Pancreas (tissue), 10 donors: ENCODE results near the gene ABAT. TPM values are rescaled to one million over a fixed set of nuclear protein-coding genes. Genes with fewer than 3 reads are reported as not detected.

ENCODE experiments used
- ATAC-seq, 4 donors: fragments of 200-7000 bp; cut with Tn5 transposase; one replicate each; pipeline versions ENCODE4 v1.8.0 to v1.9.1; 2020; ENCODE audit warnings: mild to moderate bottlenecking in 4 of 4, moderate library complexity in 4 of 4
- DNase-seq, 6 donors: peaks; one replicate each; pipeline ENCODE4 v3.0.0-alpha.2; 2020
- FAIRE-seq: peaks from 2 replicates; lab custom pipeline; 2012; peaks lifted over from hg19 to GRCh38; lab: Jason Lieb, UNC
- H3K27ac ChIP-seq, 4 donors: fragments of 200-600 bp; sonication (generic); 1 replicate in 3 of 4; 2 replicates in 1 of 4; pipeline versions ENCODE4 v1.5.0 to v1.8.0; 2020
- H3K27me3 ChIP-seq, 4 donors: fragments of 200-600 bp; one replicate each; pipeline ENCODE4 v1.8.0; 2021
- H3K36me3 ChIP-seq, 3 donors: fragments of 200-600 bp; sonication (generic) in 1 of 3; one replicate each; pipeline versions ENCODE4 v1.5.0 to v1.8.0; 2020 to 2021
- H3K4me1 ChIP-seq, 3 donors: fragments of 200-600 bp; one replicate each; pipeline ENCODE4 v1.8.0; 2021
- H3K4me3 ChIP-seq, 4 donors: fragments of 200-600 bp; sonication (generic) in 2 of 4; one replicate each; pipeline versions ENCODE4 v1.5.0 to v1.8.0; 2020 to 2021
- H3K9me3 ChIP-seq, 4 donors: fragments of 200-600 bp; one replicate each; pipeline ENCODE4 v1.8.0; 2021
- WGBS, 2 donors: extraction: QIAGEN DNeasy Blood & Tissue Kit; methylation state at CpG; one replicate each; pipeline ENCODE4 v1.1.7; 2013; 5-methylcytosine and 5-hydroxymethylcytosine counted together
- intact Hi-C, 3 donors: fragments of 100-400 bp; cut with DNase I; formaldehyde crosslinking; loops; one replicate each; pipeline versions ENCODE4 v1.11.1 to v1.14.2; 2022
- polyA plus RNA-seq, 2 donors: library from polyadenylated mRNA; stranded (reverse); fragments of 200-250 nt; gene quantifications; one replicate each; pipeline ENCODE4 v1.2.3, GENCODE V29; 2013
- total RNA-seq, 6 donors: library from RNA; stranded (reverse); fragmentation: NEBNext Ultra II Directional in 4 of 6; extraction: Animal tissue kit (Norgen Biotek cat#: 25700) in 4 of 6; gene quantifications; one replicate each; pipeline versions ENCODE4 v1.2.1 to v1.2.4, GENCODE V29; 2021 to 2023
- TF ChIP-seq, protein P1 (sequence below), 4 donors: fragments of 200-600 bp; sonication (generic) in 3 of 4; IDR thresholded peaks; one replicate each; pipeline versions ENCODE4 v1.5.0 to v1.8.0; 2021; ENCODE audit warnings: antibody characterized with exemption in 4 of 4
- donor health status: healthy with polysubstance abuse.
- donor health status: DM: no; HTN: no; CAD: no; lungs with moderate emphysema.
- donor health status: DM: no; HTN: no; CAD: no.
- donor health status: control.
- donor health status: control.
- donor health status: Bipolar disorder and iron deficiency.
- donor health status: DM: yes; HTN: yes; CAD: no.
- donor health status: DM: no; HTN: no; CAD: no.
- donor health status: DM: no; HTN: no; CAD: no.
- donor health status: DM: yes; HTN: yes; CAD: no.

Gene ABAT
- total and polyA plus RNA-seq, 8 donors: 21.5 to 50.2 (median 29.1) TPM

DNA sequence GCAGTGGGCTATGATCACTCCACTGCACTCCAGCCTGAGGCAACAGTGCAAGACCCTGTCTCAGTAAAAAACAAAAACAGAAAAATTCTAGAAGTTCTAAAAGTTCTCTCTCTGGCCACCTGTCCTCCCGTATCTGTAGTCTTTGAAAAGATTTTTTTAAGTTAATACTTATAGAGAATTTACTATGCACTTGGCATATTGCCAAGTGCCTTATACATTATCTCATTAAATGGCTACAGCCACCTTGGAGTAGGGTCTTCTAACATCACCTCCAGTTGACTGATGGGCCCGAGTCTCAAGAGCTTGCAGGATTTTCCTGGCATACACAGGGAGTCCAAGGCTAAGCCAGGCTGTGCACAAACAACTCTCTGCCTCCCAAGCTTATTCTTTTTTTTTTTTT is 78.3 kb downstream of the ABAT start:
- FAIRE-seq: no peak
- Histone ChIP-seq H3K36me3 (no peaks in the 10 kb centered on the region), H3K27ac (peak overlapping the region in 2 of 4 donors; percentile 39 to 45), H3K27me3 (no peaks in the 10 kb centered on the region), H3K4me3 (no peak overlapping the region), H3K9me3 (no peaks in the 10 kb centered on the region), H3K4me1 (peaks cover 6 to 16% (median 9%) of the 10 kb centered on the region in 3 donors)
- intact Hi-C loops: no loop called here
- peak; percentile 4 to 37 (median 24) for ATAC-seq
- WGBS, 2 donors: 18 to 46% methylated on average over 2 of the region's 2 CpGs
- peak in 1 of 6 donors; percentile 3 for DNase-seq
- TF ChIP-seq, protein P1, sequence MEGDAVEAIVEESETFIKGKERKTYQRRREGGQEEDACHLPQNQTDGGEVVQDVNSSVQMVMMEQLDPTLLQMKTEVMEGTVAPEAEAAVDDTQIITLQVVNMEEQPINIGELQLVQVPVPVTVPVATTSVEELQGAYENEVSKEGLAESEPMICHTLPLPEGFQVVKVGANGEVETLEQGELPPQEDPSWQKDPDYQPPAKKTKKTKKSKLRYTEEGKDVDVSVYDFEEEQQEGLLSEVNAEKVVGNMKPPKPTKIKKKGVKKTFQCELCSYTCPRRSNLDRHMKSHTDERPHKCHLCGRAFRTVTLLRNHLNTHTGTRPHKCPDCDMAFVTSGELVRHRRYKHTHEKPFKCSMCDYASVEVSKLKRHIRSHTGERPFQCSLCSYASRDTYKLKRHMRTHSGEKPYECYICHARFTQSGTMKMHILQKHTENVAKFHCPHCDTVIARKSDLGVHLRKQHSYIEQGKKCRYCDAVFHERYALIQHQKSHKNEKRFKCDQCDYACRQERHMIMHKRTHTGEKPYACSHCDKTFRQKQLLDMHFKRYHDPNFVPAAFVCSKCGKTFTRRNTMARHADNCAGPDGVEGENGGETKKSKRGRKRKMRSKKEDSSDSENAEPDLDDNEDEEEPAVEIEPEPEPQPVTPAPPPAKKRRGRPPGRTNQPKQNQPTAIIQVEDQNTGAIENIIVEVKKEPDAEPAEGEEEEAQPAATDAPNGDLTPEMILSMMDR (IDR thresholded peaks at IDR 0.05): no peak

DNA sequence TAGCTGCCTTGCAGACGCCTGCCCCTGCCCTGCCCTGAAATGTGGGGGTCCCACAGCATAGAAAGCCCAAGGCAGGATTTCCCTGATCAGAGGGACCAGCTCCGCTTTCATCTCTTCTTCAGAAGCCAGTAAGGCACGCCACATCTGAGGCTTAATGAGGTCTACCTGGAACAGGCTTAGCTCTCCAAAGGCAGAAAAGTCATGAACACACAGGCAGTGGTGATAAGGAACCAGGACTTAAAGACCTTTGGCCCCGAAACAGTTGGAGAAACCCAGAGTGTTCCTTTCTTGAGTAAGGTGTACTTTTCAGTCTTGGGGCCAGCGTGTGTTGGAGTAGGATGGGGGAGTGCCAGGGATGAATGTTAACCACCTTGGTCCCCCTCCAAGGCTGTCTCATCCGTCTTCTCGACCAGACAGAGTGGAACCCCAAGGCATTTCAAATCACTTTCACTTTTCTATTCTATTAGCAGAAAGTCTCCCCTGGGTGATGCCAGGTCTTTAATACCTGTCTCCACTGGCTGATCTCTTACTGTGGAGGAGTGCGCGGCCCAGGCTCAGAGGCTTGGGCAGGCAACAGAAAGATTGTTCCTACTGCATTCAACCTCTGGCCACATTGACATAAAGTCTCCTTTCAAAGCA is 79.1 kb downstream of the ABAT start:
- H3K36me3 ChIP-seq: no peaks in the 10 kb centered on the region
- H3K27me3 ChIP-seq: no peaks in the 10 kb centered on the region
- intact Hi-C loops: no loop called here
- TF ChIP-seq, protein P1 (IDR thresholded peaks at IDR 0.05): no peak
- no peak for FAIRE-seq
- peaks cover 4 to 16% (median 6%) of the 10 kb centered on the region in 3 donors for H3K4me1 ChIP-seq
- H3K4me3 ChIP-seq: no peak overlapping the region
- H3K9me3 ChIP-seq: no peaks in the 10 kb centered on the region
- ATAC-seq: peak in 3 of 4 donors; percentile 64 to 78 (median 76)
- WGBS, 2 donors: 46 to 51% methylated on average over 9 of the region's 9 CpGs
- H3K27ac ChIP-seq: peak overlapping the region in 1 of 4 donors; percentile 36
- peak in 3 of 6 donors; percentile 23 to 38 (median 32) for DNase-seq

DNA sequence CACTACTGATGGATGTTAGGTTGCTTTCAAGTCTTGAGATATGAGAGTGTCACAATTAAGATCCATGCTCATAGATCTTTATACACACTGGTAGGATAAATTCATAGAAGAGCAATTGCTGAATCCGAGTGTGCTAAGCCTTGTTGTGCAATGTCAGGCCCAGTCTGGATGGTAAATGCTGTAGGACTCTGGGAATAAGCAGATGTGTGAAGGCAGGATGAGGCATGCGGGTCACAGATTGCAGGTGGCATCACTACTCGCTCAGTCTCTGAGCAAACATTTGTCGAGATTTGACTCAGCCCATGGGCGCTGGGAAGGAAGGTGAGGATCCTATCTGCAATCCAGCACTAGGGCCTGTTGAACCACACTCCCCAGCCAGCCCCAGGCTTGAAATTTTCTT is 82.3 kb downstream of the ABAT start:
- ATAC-seq: no peak
- Histone ChIP-seq H3K27ac (no peak overlapping the region), H3K4me1 (peaks cover 4 to 11% (median 6%) of the 10 kb centered on the region in 3 donors), H3K4me3 (no peak overlapping the region), H3K9me3 (no peaks in the 10 kb centered on the region), H3K27me3 (no peaks in the 10 kb centered on the region), H3K36me3 (peaks cover 0 to 15% (median 0%) of the 10 kb centered on the region in 3 donors)
- no peak for FAIRE-seq
- no peak for DNase-seq
- WGBS, 2 donors: 88 to 89% methylated on average over 5 of the region's 5 CpGs
- TF ChIP-seq, protein P1 (IDR thresholded peaks at IDR 0.05): no peak
- intact Hi-C loops: no loop called here

DNA sequence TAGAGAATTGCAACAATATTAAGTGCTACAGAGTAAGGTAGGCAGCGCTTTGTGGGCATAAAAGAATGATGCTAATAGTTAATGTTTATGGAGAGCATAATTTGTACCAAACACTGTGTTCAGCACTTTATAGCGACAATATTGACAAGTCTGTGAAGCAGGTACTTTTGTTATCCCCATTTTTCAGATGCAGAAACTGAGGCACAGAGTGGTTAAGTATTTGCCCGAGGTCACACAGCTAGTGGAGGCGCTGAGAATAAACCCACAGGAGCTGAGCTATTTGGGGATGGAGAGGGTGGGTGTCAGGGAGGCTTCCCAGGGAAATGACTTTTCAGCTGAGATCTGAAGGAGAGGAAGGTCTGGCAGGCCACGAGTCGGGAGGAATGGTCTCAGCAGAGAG is 83.6 kb downstream of the ABAT start:
- no peaks in the 10 kb centered on the region for H3K27me3 ChIP-seq
- no peak overlapping the region for H3K4me3 ChIP-seq
- FAIRE-seq (no peak), DNase-seq (no peak), ATAC-seq (no peak)
- TF ChIP-seq, protein P1 (IDR thresholded peaks at IDR 0.05): no peak
- 93 to 96% methylated on average over 6 of the region's 6 CpGs for WGBS, 2 donors
- H3K27ac ChIP-seq: no peak overlapping the region
- no peaks in the 10 kb centered on the region for H3K4me1 ChIP-seq
- H3K9me3 ChIP-seq: no peaks in the 10 kb centered on the region
- intact Hi-C loops: no loop called here
- H3K36me3 ChIP-seq: peaks cover 0 to 15% (median 0%) of the 10 kb centered on the region in 3 donors

DNA sequence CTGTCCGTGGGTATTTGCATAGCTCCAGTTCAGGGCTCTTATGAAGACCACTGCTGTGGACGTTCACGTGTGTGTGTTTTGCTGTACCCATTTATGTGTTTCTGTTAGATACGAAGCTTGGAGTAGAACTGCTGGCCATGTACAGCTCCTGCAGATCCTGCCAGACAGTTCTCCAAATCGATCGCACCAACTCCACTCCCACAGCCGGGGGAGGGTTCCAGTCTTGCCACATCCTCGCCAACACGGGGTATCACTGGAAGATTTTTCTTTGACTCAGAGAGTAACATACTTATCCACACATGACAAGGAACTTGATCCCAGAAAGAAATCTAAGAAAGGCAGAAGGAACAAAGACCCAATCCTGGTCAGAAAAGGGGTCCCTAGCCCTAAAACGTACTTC is 85.6 kb downstream of the ABAT start:
- FAIRE-seq (no peak), ATAC-seq (no peak), DNase-seq (peak in 1 of 6 donors; percentile 15)
- 89 to 90% methylated on average over 10 of the region's 10 CpGs for WGBS, 2 donors
- H3K36me3 ChIP-seq: peaks cover 0 to 24% (median 0%) of the 10 kb centered on the region in 3 donors
- no peak overlapping the region for H3K27ac ChIP-seq
- TF ChIP-seq, protein P1 (IDR thresholded peaks at IDR 0.05): no peak
- H3K9me3 ChIP-seq: no peaks in the 10 kb centered on the region
- H3K4me1 ChIP-seq: no peaks in the 10 kb centered on the region
- no peak overlapping the region for H3K4me3 ChIP-seq
- intact Hi-C loops: no loop called here
- no peaks in the 10 kb centered on the region for H3K27me3 ChIP-seq
